Measurements from ENCODE around the gene DOCK7.
A peak's percentile ranks its signal among the peaks of the same experiment; 100 is the strongest.

The DOCK7 gene

GRCh38 chr1:62424411-62424810 is 263.8 kb downstream of the DOCK7 start:
- Histone ChIP-seq H3K27ac (no peak overlapping the region), H3K4me3 (no peak overlapping the region)
- no peak for DNase-seq (ENCODE audit: low spot score)
- TF ChIP-seq, protein P1, sequence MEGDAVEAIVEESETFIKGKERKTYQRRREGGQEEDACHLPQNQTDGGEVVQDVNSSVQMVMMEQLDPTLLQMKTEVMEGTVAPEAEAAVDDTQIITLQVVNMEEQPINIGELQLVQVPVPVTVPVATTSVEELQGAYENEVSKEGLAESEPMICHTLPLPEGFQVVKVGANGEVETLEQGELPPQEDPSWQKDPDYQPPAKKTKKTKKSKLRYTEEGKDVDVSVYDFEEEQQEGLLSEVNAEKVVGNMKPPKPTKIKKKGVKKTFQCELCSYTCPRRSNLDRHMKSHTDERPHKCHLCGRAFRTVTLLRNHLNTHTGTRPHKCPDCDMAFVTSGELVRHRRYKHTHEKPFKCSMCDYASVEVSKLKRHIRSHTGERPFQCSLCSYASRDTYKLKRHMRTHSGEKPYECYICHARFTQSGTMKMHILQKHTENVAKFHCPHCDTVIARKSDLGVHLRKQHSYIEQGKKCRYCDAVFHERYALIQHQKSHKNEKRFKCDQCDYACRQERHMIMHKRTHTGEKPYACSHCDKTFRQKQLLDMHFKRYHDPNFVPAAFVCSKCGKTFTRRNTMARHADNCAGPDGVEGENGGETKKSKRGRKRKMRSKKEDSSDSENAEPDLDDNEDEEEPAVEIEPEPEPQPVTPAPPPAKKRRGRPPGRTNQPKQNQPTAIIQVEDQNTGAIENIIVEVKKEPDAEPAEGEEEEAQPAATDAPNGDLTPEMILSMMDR (IDR thresholded peaks at IDR 0.05), result no peak

GRCh38 chr1:62423580-62424242 is 264.5 kb downstream of the DOCK7 start:
- Histone ChIP-seq H3K27ac (no peak overlapping the region), H3K4me3 (no peak overlapping the region)
- TF ChIP-seq, protein P1 (IDR thresholded peaks at IDR 0.05), result no peak
- DNase-seq (ENCODE audit: low spot score), result no peak

DNA sequence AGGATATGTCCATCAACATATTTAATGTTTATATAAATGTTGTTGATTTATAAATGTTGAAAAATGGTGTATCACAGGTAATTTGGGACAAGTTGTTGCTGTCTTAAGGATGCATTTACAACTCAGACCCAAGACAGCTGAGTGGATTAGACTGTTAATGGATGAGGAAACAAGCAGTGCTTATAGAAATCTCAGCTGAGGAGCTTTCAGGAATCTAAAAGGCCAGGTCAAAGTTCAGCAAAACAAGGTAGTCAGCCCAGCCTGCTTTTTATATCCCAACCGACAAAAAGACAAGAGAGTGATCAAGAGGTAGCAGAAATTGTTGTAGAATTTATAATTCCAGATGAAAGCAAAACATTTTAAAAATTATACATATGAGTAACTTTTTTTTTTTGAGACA is 268.0 kb downstream of the DOCK7 start:
- Histone ChIP-seq H3K4me3 (no peak overlapping the region), H3K27ac (no peak overlapping the region)
- TF ChIP-seq, protein P1 (IDR thresholded peaks at IDR 0.05), result no peak
- no peak for DNase-seq (ENCODE audit: low spot score)

- TF ChIP-seq, protein P1 (IDR thresholded peaks at IDR 0.05), result no peak
- H3K4me3 ChIP-seq, result no peak overlapping the region
- no peak overlapping the region for H3K27ac ChIP-seq
- DNase-seq (ENCODE audit: low spot score), result no peak
Observed at GRCh38 chr1:62417351-62417999, 270.7 kb downstream of the DOCK7 start.

DNA sequence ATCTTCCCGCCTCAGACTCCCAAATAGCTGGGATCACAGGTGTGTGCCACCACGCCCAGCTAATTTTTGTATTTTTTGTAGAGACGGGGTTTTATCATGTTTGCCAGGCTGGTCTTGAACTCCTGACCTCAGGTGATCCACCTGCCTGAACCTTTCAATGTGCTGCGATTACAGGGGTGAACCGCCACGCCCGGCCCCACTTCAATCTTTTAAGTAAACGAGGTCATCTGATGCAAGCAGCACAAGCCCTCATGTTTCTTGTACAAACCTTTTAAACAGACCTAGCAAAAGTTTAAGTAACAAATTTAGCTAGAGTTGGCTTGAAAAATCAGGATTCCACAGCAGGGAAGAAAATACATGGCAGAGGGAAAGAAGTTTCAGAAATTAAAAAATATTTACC is 272.5 kb downstream of the DOCK7 start:
- H3K27ac ChIP-seq, result no peak overlapping the region
- no peak overlapping the region for H3K4me3 ChIP-seq
- TF ChIP-seq, protein P1 (IDR thresholded peaks at IDR 0.05), result no peak
- no peak for DNase-seq (ENCODE audit: low spot score)

DNA sequence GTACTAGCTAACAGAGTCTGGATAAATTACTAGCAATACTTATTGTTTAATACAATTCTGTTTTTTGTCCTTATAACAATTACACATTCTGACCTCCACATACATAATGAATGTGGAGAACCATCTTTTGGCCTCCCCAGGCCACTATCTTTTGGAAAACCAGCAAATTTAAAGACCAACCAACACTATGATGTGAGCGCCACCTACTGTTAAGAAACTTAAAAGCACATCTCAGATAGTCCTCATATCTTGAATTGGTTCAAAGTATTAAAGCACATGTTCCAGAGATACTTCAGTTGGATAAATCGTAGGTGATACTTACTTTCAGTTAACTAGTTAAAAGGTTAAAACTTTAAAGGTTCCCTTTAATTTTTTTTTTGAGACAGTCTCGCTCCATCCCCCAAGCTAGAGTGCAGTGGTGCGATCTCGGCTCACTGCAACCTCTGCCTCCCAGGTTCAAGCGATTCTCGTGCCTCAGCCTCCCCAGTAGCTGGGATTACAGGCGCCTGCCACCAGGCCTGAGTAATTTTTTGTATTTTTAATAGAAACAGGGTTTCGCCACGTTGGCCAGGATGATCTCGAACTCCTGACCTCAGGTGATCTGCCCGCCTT is 280.7 kb downstream of the DOCK7 start:
- TF ChIP-seq, protein P1 (IDR thresholded peaks at IDR 0.05), result peak; percentile 30
- H3K4me3 ChIP-seq, result no peak overlapping the region
- no peak for DNase-seq (ENCODE audit: low spot score)
- no peak overlapping the region for H3K27ac ChIP-seq

DNA sequence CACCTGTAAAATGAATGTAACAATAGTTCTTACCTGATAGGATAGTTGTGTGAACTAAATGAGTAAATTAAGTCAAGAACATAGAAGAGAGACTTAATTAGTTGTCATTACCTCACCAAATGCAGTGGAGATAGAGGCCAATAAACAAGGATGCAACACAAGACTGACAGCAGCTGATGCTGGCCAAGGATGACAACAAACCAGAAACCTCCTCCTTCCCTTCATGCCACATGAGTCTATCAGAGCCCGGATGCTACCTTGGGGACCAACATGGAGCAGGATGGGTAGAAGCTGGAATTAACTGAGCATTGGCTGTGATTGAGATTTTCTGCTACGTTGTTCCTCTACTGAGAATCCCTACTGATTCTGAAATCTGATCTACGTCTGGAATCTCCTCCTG is 281.6 kb downstream of the DOCK7 start:
- H3K4me3 ChIP-seq, result no peak overlapping the region
- TF ChIP-seq, protein P1 (IDR thresholded peaks at IDR 0.05), result no peak

More for the DNA sequence above, 281.6 kb downstream of the DOCK7 start:
- no peak overlapping the region for H3K27ac ChIP-seq
- no peak for DNase-seq (ENCODE audit: low spot score)
